PC-9 (cell line): ENCODE measurements around the gene AOAH. TPM values are rescaled to one million over a fixed set of nuclear protein-coding genes. Genes with fewer than 3 reads are reported as not detected.

Experiments used
- BruUV-seq: library from RNA; stranded (reverse); fragments of 400-500 nt; replicated peaks from 2 replicates; lab custom pipeline; 2021; lab: Mats Ljungman, UMichigan
- CTCF ChIA-PET: fragments of 300-600 bp; sonication (Branson Sonifier 250); formaldehyde crosslinking; loops from one replicate; lab custom pipeline; 2022; ENCODE audit warnings: antibody characterized with exemption; lab: Charles Lee
- POLR2A ChIA-PET: fragments of 300-600 bp; sonication (Branson Sonifier 250); formaldehyde crosslinking; loops from one replicate; lab custom pipeline; 2022; ENCODE audit warnings: antibody characterized with exemption; ENCODE audit not compliant: unreplicated experiment; lab: Charles Lee
- DNase-seq, 2 experiments: peaks; one replicate each; pipeline versions ENCODE4 v3.0.0 to v3.0.0-alpha.2; 2015 to 2022; ENCODE audit warnings: mixed read lengths in 1 of 2
- H2AFZ ChIP-seq: fragments of 200-600 bp; sonication (generic); 2 replicates; pipeline ENCODE4 v1.8.1; 2017; ENCODE audit warnings: antibody characterized with exemption
- H3F3A ChIP-seq: fragments of 200-600 bp; sonication (generic); 2 replicates; pipeline ENCODE4 v1.8.1; 2017; ENCODE audit warnings: antibody characterized with exemption, mild to moderate bottlenecking, low read depth; ENCODE audit not compliant: insufficient read depth
- H3K27ac ChIP-seq: fragments of 200-600 bp; sonication (generic); 2 replicates; pipeline ENCODE4 v1.6.1; 2016; ENCODE audit warnings: mixed run types
- H3K27me3 ChIP-seq: fragments of 200-600 bp; sonication (generic); 2 replicates; pipeline ENCODE4 v1.6.1; 2016; ENCODE audit warnings: low read depth, mixed run types; ENCODE audit not compliant: insufficient read depth
- H3K36me3 ChIP-seq: fragments of 200-600 bp; sonication (generic); 2 replicates; pipeline ENCODE4 v1.6.1; 2016; ENCODE audit warnings: low read depth, mixed run types
- H3K4me1 ChIP-seq: fragments of 200-600 bp; sonication (generic); replicated peaks from 2 replicates; pipeline ENCODE4 v1.6.1; 2016; ENCODE audit warnings: mixed run types; ENCODE audit not compliant: insufficient read depth
- H3K4me2 ChIP-seq: fragments of 200-600 bp; sonication (generic); 2 replicates; pipeline ENCODE4 v1.6.1; 2017; ENCODE audit warnings: mixed run types
- H3K4me3 ChIP-seq: fragments of 200-600 bp; sonication (generic); 2 replicates; pipeline ENCODE4 v1.6.1; 2016; ENCODE audit warnings: mixed run types
- H3K79me2 ChIP-seq: fragments of 200-600 bp; sonication (generic); 2 replicates; pipeline ENCODE4 v1.6.1; 2017; ENCODE audit warnings: low read depth, mixed run types
- H3K9me2 ChIP-seq: fragments of 200-600 bp; sonication (generic); 2 replicates; pipeline ENCODE4 v1.8.1; 2017; ENCODE audit warnings: mild to moderate bottlenecking; ENCODE audit not compliant: insufficient read depth
- H3K9me3 ChIP-seq: fragments of 200-600 bp; sonication (generic); 2 replicates; pipeline ENCODE4 v1.8.1; 2016; ENCODE audit warnings: low read depth; ENCODE audit not compliant: insufficient read depth
- H4K20me1 ChIP-seq: fragments of 200-600 bp; sonication (generic); 2 replicates; pipeline ENCODE4 v1.8.1; 2017; ENCODE audit not compliant: insufficient read depth
- CTCF ChIP-seq: fragments of 200-600 bp; sonication (generic); conservative IDR thresholded peaks from 2 replicates; pipeline ENCODE4 v1.6.1; 2017; ENCODE audit warnings: mixed run types, antibody characterized with exemption, mild to moderate bottlenecking, moderate library complexity
- EZH2 ChIP-seq: fragments of 200-600 bp; sonication (generic); IDR thresholded peaks from 2 replicates; pipeline ENCODE4 v1.8.0; 2017; ENCODE audit warnings: antibody characterized with exemption, low read depth
- intact Hi-C: fragments of 100-400 bp; cut with micrococcal nuclease; formaldehyde crosslinking; loops from one replicate; pipeline ENCODE4 v1.10.0; 2022; ENCODE audit not compliant: unreplicated experiment
- total RNA-seq: library from RNA; stranded (reverse); gene quantifications from 2 replicates; pipeline ENCODE4 v1.2.3, GENCODE V29; 2021

AOAH gene
- total RNA-seq, 1 experiment from 2014 or later: not detected

GRCh38 chr7:36732806-36733205, 8.5 kb upstream of the AOAH start:
- no TSS peak for BruUV-seq
- H3F3A ChIP-seq: no peaks in the 10 kb centered on the region
- H4K20me1 ChIP-seq: 0 out of 2 replicates have a peak, but pooled peaks cover 4% of the 10 kb centered on the region
- ChIA-PET CTCF (no interaction called here), POLR2A (no interaction called here)
- no peaks in the 10 kb centered on the region for H3K36me3 ChIP-seq
- no peaks in the 10 kb centered on the region for H3K9me3 ChIP-seq
- no peak overlapping the region for H3K4me2 ChIP-seq
- no peak for TF ChIP-seq CTCF
- TF ChIP-seq EZH2: no peak
- peaks cover 26% of the 10 kb centered on the region for H3K27me3 ChIP-seq
- H2AFZ ChIP-seq: no peak overlapping the region
- no peaks in the 10 kb centered on the region for H3K4me1 ChIP-seq
- no peak for DNase-seq
- no peaks in the 10 kb centered on the region for H3K9me2 ChIP-seq
- no peaks in the 10 kb centered on the region for H3K79me2 ChIP-seq
- intact Hi-C loops: no loop called here
- no peak overlapping the region for H3K4me3 ChIP-seq
- no peak overlapping the region for H3K27ac ChIP-seq

- Histone ChIP-seq H3K27me3 (peaks cover 4% of the 10 kb centered on the region; the same call in 1 of the 2 replicates), H2AFZ (no peak overlapping the region), H3K9me3 (no peaks in the 10 kb centered on the region), H3K36me3 (no peaks in the 10 kb centered on the region), H4K20me1 (0 out of 2 replicates have a peak, but pooled peaks cover 4% of the 10 kb centered on the region), H3K4me1 (no peaks in the 10 kb centered on the region), H3K4me2 (no peak overlapping the region), H3K4me3 (no peak overlapping the region), H3K9me2 (no peaks in the 10 kb centered on the region), H3K27ac (no peak overlapping the region), H3K79me2 (no peaks in the 10 kb centered on the region), H3F3A (no peaks in the 10 kb centered on the region)
- DNase-seq: no peak
- intact Hi-C loops: no loop called here
- ChIA-PET POLR2A (no interaction called here), CTCF (no interaction called here)
- TF ChIP-seq EZH2 (no peak), CTCF (no peak)
- no TSS peak for BruUV-seq
These were observed 5.8 kb upstream of the AOAH start for GRCh38 chr7:36730046-36730445.

- H3F3A ChIP-seq: no peaks in the 10 kb centered on the region
- ChIA-PET CTCF (no interaction called here), POLR2A (interaction anchor here (0.7 kb wide), 1 partner anchor 329 kb away, joined by 9 read pairs; no protein-coding TSS in a partner anchor)
- no peaks in the 10 kb centered on the region for H3K27me3 ChIP-seq
- no peak for DNase-seq
- no peaks in the 10 kb centered on the region for H3K79me2 ChIP-seq
- H3K4me2 ChIP-seq: no peak overlapping the region
- H2AFZ ChIP-seq: no peak overlapping the region
- no peak overlapping the region for H3K4me3 ChIP-seq
- H3K9me2 ChIP-seq: no peaks in the 10 kb centered on the region
- 0 out of 2 replicates have a peak, but pooled peaks cover 4% of the 10 kb centered on the region for H4K20me1 ChIP-seq
- no peak for TF ChIP-seq CTCF
- H3K27ac ChIP-seq: no peak overlapping the region
- no peaks in the 10 kb centered on the region for H3K36me3 ChIP-seq
- no peaks in the 10 kb centered on the region for H3K4me1 ChIP-seq
- intact Hi-C loops: no loop called here
- no peaks in the 10 kb centered on the region for H3K9me3 ChIP-seq
- no TSS peak for BruUV-seq
These were observed 3.8 kb upstream of the AOAH start for GRCh38 chr7:36728143-36728542.
